H1 (cell line): Measurements from ENCODE around the gene MKNK2. TPM values are rescaled to one million over a fixed set of nuclear protein-coding genes. Genes with fewer than 3 reads are reported as not detected.

Experiments used
- CTCF ChIA-PET: fragments of 300-600 bp; sonication (Branson Sonifier 250); formaldehyde crosslinking; loops from one replicate; lab custom pipeline; 2021; ENCODE audit not compliant: partially characterized antibody; lab: Charles Lee
- POLR2A ChIA-PET: fragments of 300-600 bp; sonication (Branson Sonifier 250); formaldehyde crosslinking; loops from one replicate; lab custom pipeline; 2021; ENCODE audit warnings: inconsistent platforms; ENCODE audit not compliant: partially characterized antibody; lab: Charles Lee
- DNase-seq, 2 experiments: peaks; one replicate each; pipeline versions ENCODE4 v3.0.0 to v3.0.0-alpha.2; 2010 to 2022; ENCODE audit warnings: low spot score in 2 of 2, low read depth in 1 of 2, mixed read lengths in 1 of 2
- FAIRE-seq: peaks from 2 replicates; lab custom pipeline; 2011; peaks lifted over from hg19 to GRCh38; lab: Jason Lieb, UNC
- H2AFZ ChIP-seq: 2 replicates; pipeline ENCODE4 v1.8.1; 2012; ENCODE audit warnings: low read length, inconsistent platforms
- H2AK5ac ChIP-seq: 2 replicates; pipeline ENCODE4 v1.6.1; 2013; ENCODE audit warnings: low read depth, low read length
- H2BK120ac ChIP-seq: replicated peaks from 2 replicates; pipeline ENCODE3; 2013; ENCODE audit warnings: low read depth, low read length, inconsistent platforms
- H2BK12ac ChIP-seq: 2 replicates; pipeline ENCODE4 v1.6.1; 2013; ENCODE audit warnings: low read depth, low read length
- H2BK15ac ChIP-seq: 2 replicates; pipeline ENCODE4 v1.6.1; 2013; ENCODE audit warnings: low read length
- H2BK20ac ChIP-seq: 2 replicates; pipeline ENCODE4 v1.6.1; 2013; ENCODE audit warnings: low read length
- H2BK5ac ChIP-seq: 2 replicates; pipeline ENCODE4 v1.6.1; 2013; ENCODE audit warnings: low read depth, low read length
- H3K14ac ChIP-seq: 2 replicates; pipeline ENCODE4 v1.6.1; 2013; ENCODE audit warnings: inconsistent platforms; ENCODE audit not compliant: insufficient read length
- H3K18ac ChIP-seq: 2 replicates; pipeline ENCODE4 v1.6.1; 2013; ENCODE audit warnings: low read length; ENCODE audit errors: extremely low read depth
- H3K23ac ChIP-seq: 2 replicates; pipeline ENCODE4 v1.6.1; 2013; ENCODE audit warnings: inconsistent platforms; ENCODE audit not compliant: insufficient read length
- H3K23me2 ChIP-seq: 2 replicates; pipeline ENCODE4 v1.6.1; 2013; ENCODE audit warnings: low read depth, low read length
- H3K27ac ChIP-seq: 2 replicates; pipeline ENCODE4 v1.6.1; 2011; ENCODE audit warnings: low read depth, low read length, inconsistent platforms
- H3K27me3 ChIP-seq, 4 experiments: replicated peaks in 1 of 4; 1 replicate in 1 of 4; 2 replicates in 3 of 4; pipeline versions ENCODE4 v1.6.1 to v1.8.1; 2011 to 2013; ENCODE audit warnings: low read length in 3 of 4, mild to moderate bottlenecking in 3 of 4, inconsistent platforms in 2 of 4, mixed read lengths in 2 of 4, moderate library complexity in 1 of 4; ENCODE audit not compliant: control insufficient read depth in 3 of 4, insufficient read depth in 3 of 4; ENCODE audit errors: extremely low read depth in 1 of 4
- H3K36me3 ChIP-seq, 4 experiments: 2 replicates each; pipeline versions ENCODE4 v1.6.1 to v1.8.1; 2011 to 2013; ENCODE audit warnings: mild to moderate bottlenecking in 4 of 4, low read length in 3 of 4, moderate library complexity in 2 of 4, control low read depth in 1 of 4, inconsistent platforms in 1 of 4; ENCODE audit not compliant: insufficient read depth in 4 of 4, control insufficient read depth in 2 of 4
- H3K4ac ChIP-seq: replicated peaks from 2 replicates; pipeline ENCODE3; 2013; ENCODE audit warnings: low read length, low read depth, mixed read lengths, inconsistent platforms; ENCODE audit not compliant: insufficient read length
- H3K4me1 ChIP-seq, 4 experiments: replicated peaks in 1 of 4; 1 replicate in 1 of 4; 2 replicates in 3 of 4; pipeline versions ENCODE4 v1.6.1 to v1.8.1; 2011 to 2013; ENCODE audit warnings: low read length in 3 of 4, inconsistent platforms in 2 of 4, mixed read lengths in 1 of 4; ENCODE audit not compliant: insufficient read depth in 4 of 4, control insufficient read depth in 3 of 4
- H3K4me2 ChIP-seq, 2 experiments: 2 replicates each; pipeline versions ENCODE4 v1.6.1 to v1.8.1; 2011 to 2013; ENCODE audit warnings: low read depth in 2 of 2, low read length in 2 of 2, control low read depth in 1 of 2, inconsistent platforms in 1 of 2, mild to moderate bottlenecking in 1 of 2; ENCODE audit not compliant: insufficient read depth in 1 of 2
- H3K4me3 ChIP-seq, 4 experiments: fragments of 200-600, 300-600 bp in 1 of 4; sonication (generic), shearing (Covaris generic), sonication (Bioruptor Twin) in 1 of 4; 2 replicates each; pipeline versions ENCODE4 v1.5.1 to v1.8.1; 2011 to 2016; ENCODE audit warnings: low read length in 4 of 4, low read depth in 3 of 4, control low read depth in 2 of 4, inconsistent platforms in 2 of 4, mild to moderate bottlenecking in 2 of 4, mixed read lengths in 1 of 4, moderate library complexity in 1 of 4; ENCODE audit not compliant: insufficient read depth in 2 of 4; ENCODE audit errors: extremely low read depth in 1 of 4
- H3K56ac ChIP-seq: replicated peaks from 2 replicates; pipeline ENCODE3; 2013; ENCODE audit warnings: low read depth, mild to moderate bottlenecking, mixed read lengths, low read length, inconsistent platforms; ENCODE audit not compliant: insufficient read length
- H3K79me1 ChIP-seq: 2 replicates; pipeline ENCODE4 v1.6.1; 2013; ENCODE audit warnings: low read depth, low read length, control low read depth
- H3K79me2 ChIP-seq, 2 experiments: 2 replicates each; pipeline versions ENCODE4 v1.6.1 to v1.8.1; 2012 to 2013; ENCODE audit warnings: low read length in 2 of 2, mild to moderate bottlenecking in 2 of 2, inconsistent platforms in 1 of 2; ENCODE audit not compliant: insufficient read depth in 2 of 2, control insufficient read depth in 1 of 2
- H3K9ac ChIP-seq, 4 experiments: replicated peaks in 1 of 4; 1 replicate in 1 of 4; 2 replicates in 3 of 4; pipeline versions ENCODE4 v1.6.1 to v1.8.1; 2011 to 2013; ENCODE audit warnings: low read depth in 3 of 4, low read length in 3 of 4, control low read depth in 2 of 4, mild to moderate bottlenecking in 2 of 4, moderate library complexity in 2 of 4, inconsistent platforms in 1 of 4; ENCODE audit errors: extremely low read depth in 1 of 4
- H3K9me3 ChIP-seq, 2 experiments: 2 replicates each; pipeline versions ENCODE4 v1.6.1 to v1.8.1; 2012 to 2013; ENCODE audit warnings: mild to moderate bottlenecking in 2 of 2, moderate library complexity in 2 of 2, control low read depth in 1 of 2, inconsistent platforms in 1 of 2, low read depth in 1 of 2, low read length in 1 of 2, mixed read lengths in 1 of 2; ENCODE audit not compliant: insufficient read depth in 2 of 2
- H4K20me1 ChIP-seq, 2 experiments: replicated peaks in 1 of 2; 2 replicates each; pipeline versions ENCODE3 to v1.8.1; 2011 to 2013; ENCODE audit warnings: inconsistent platforms in 2 of 2, low read length in 2 of 2, mild to moderate bottlenecking in 1 of 2; ENCODE audit not compliant: insufficient read depth in 2 of 2, control insufficient read depth in 1 of 2
- H4K5ac ChIP-seq: 2 replicates; pipeline ENCODE4 v1.6.1; 2013; ENCODE audit warnings: low read length, low read depth, mixed read lengths, inconsistent platforms; ENCODE audit not compliant: insufficient read length
- H4K8ac ChIP-seq: 2 replicates; pipeline ENCODE4 v1.8.0; 2013; ENCODE audit warnings: mild to moderate bottlenecking, moderate library complexity, low read length, inconsistent platforms; ENCODE audit not compliant: insufficient read depth; ENCODE audit errors: extremely low read depth
- H4K91ac ChIP-seq: replicated peaks from 2 replicates; pipeline ENCODE3; 2013; ENCODE audit warnings: low read length, mixed read lengths, inconsistent platforms; ENCODE audit not compliant: insufficient read length
- CHD1 ChIP-seq: IDR thresholded peaks from 2 replicates; pipeline ENCODE4 v1.6.1; 2012; ENCODE audit warnings: low read depth, low read length, improper control_type of control experiment
- EP300 ChIP-seq, 2 experiments: IDR thresholded peaks; 1 replicate in 1 of 2; 2 replicates in 1 of 2; pipeline ENCODE4 v1.6.1; 2011 to 2012; ENCODE audit warnings: low read depth in 2 of 2, low read length in 2 of 2, mild to moderate bottlenecking in 2 of 2, borderline replicate concordance in 1 of 2, inconsistent platforms in 1 of 2, moderate library complexity in 1 of 2
- FOSL1 ChIP-seq: IDR thresholded peaks from 2 replicates; pipeline ENCODE4 v1.6.1; 2011; ENCODE audit warnings: mild to moderate bottlenecking, low read depth, low read length, moderate library complexity; ENCODE audit not compliant: insufficient read depth
- GTF2F1 ChIP-seq: IDR thresholded peaks from 2 replicates; pipeline ENCODE4 v1.6.1; 2012; ENCODE audit warnings: low read depth, low read length, improper control_type of control experiment, borderline replicate concordance
- HDAC6 ChIP-seq: IDR thresholded peaks from one replicate; pipeline ENCODE4 v1.7.1; 2012; ENCODE audit warnings: low read depth, mild to moderate bottlenecking, inconsistent platforms, low read length, moderate library complexity
- KDM1A ChIP-seq: fragments of 200-600, 300-600 bp; sonication (generic); IDR thresholded peaks from 2 replicates; pipeline ENCODE4 v1.7.1; 2016; ENCODE audit warnings: mild to moderate bottlenecking, low read length, borderline replicate concordance
- KDM4A ChIP-seq: IDR thresholded peaks from one replicate; pipeline ENCODE4 v1.7.1; 2012; ENCODE audit warnings: low read depth, mild to moderate bottlenecking, moderate library complexity, low read length, inconsistent platforms; ENCODE audit not compliant: severe bottlenecking
- MAX ChIP-seq: IDR thresholded peaks from 2 replicates; pipeline ENCODE4 v1.6.1; 2012; ENCODE audit warnings: inconsistent platforms
- PHF8 ChIP-seq: fragments of 200-600 bp; sonication (generic); conservative IDR thresholded peaks from 2 replicates; pipeline ENCODE4 v1.7.1; 2012; ENCODE audit warnings: low read depth, mild to moderate bottlenecking, inconsistent platforms, low read length, moderate library complexity
- POLR2AphosphoS5 ChIP-seq: IDR thresholded peaks from 2 replicates; pipeline ENCODE4 v1.6.1; 2011; ENCODE audit warnings: low read depth, low read length
- RAD21 ChIP-seq, 2 experiments: IDR thresholded peaks in 1 of 2; conservative IDR thresholded peaks in 1 of 2; 2 replicates each; pipeline ENCODE4 v1.6.1; 2011; ENCODE audit warnings: low read depth in 2 of 2, low read length in 2 of 2, improper control_type of control experiment in 1 of 2, inconsistent platforms in 1 of 2, mild to moderate bottlenecking in 1 of 2, moderate library complexity in 1 of 2
- TBP ChIP-seq: IDR thresholded peaks from 2 replicates; pipeline ENCODE4 v1.6.1; 2011; ENCODE audit warnings: low read depth, low read length, improper control_type of control experiment
- WGBS, 2 experiments: shearing (Covaris generic) in 1 of 2; methylation state at CpG; one replicate each; pipeline versions ENCODE4 v1.1.6 to v1.1.7; 2013 to 2015; ENCODE audit warnings: low lambda C conversion rate in 2 of 2, mixed read lengths in 2 of 2, inconsistent platforms in 1 of 2, low coverage in 1 of 2, missing lambda C conversion rate in 1 of 2; ENCODE audit not compliant: insufficient replicate concordance in 2 of 2, insufficient coverage in 1 of 2, insufficient read length in 1 of 2; ENCODE audit errors: extremely low coverage in 1 of 2, missing lambda C conversion rate in 1 of 2; 5-methylcytosine and 5-hydroxymethylcytosine counted together
- polyA plus RNA-seq, 7 experiments: library from polyadenylated mRNA; depleted of rRNA in 3 of 7; stranded (reverse) in 5 of 7; unstranded in 2 of 7; fragments of >200 nt in 5 of 7; fragments of 200-250 nt in 2 of 7; gene quantifications; 1 replicate in 5 of 7; 2 replicates in 1 of 7; 4 replicates in 1 of 7; pipeline versions ENCODE4 v1.2.1 to v1.2.3, GENCODE V29; 2011 to 2013; ENCODE audit warnings: missing spikeins in 2 of 7, mixed read lengths in 2 of 7
- total RNA-seq: library from RNA; stranded (reverse); fragmentation: NEBNext Ultra II Directional; extraction: Animal tissue kit (Norgen Biotek cat#: 25700); gene quantifications from 2 replicates; pipeline ENCODE4 v1.2.1, GENCODE V29; 2021

Gene MKNK2
- total and polyA plus RNA-seq, 2 of the 8 experiments (the other 6 are each of a cell fraction or from before 2014, with no cell fraction given): 163 to 166 TPM

DNA sequence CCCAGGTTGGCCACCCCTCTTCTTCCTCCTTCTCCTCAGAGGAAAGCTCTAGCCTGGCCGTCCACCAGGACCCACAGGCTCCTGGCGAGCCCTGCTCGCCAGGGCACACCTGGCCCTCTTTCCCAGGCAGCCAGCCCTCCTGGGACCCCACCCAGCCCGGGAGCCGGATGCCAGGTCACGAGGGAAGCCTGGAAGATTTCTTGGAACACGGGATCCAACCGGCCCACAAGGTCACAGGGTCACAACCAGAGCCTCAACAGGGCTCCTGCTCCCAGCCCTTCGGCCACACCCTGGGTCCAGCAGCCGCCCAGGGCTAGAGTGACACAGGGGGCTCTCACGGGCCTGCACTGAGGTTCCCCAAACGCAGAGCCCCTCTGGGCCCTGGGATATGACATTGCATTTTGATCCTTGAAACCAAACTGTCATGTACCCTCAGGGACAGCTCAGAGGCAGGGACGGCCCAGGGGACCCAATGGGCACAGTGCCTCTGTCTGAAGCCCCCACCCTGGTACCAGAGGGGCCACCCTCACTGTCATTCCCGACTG is 5.5 kb downstream of the MKNK2 start:
- no peak overlapping the region for H3K56ac ChIP-seq
- no peak overlapping the region for H3K9ac ChIP-seq
- H3K23me2 ChIP-seq: peaks cover 4% of the 10 kb centered on the region; the same call in 1 of the 2 replicates
- H2BK12ac ChIP-seq: no peak overlapping the region
- H3K4me2 ChIP-seq: no peak overlapping the region
- no peak overlapping the region for H2BK120ac ChIP-seq
- H4K8ac ChIP-seq: 0 out of 2 replicates have a peak overlapping the region, but pooled peaks have one; percentile 20
- no peak overlapping the region for H3K23ac ChIP-seq
- WGBS, 2 experiments: 88% methylated on average over 14 of the region's 14 CpGs; no CpG with 5 or more reads in 1 of the 2 experiments
- no peak overlapping the region for H3K18ac ChIP-seq
- no peak overlapping the region for H2BK20ac ChIP-seq
- no peak for FAIRE-seq
- no peak overlapping the region for H3K4ac ChIP-seq
- H3K36me3 ChIP-seq: peaks cover 6 to 25% (median 17%) of the 10 kb centered on the region in 4 experiments
- H3K27me3 ChIP-seq: no peaks in the 10 kb centered on the region
- no peak overlapping the region for H2AFZ ChIP-seq
- no peak overlapping the region for H2BK15ac ChIP-seq
- no peak overlapping the region for H2AK5ac ChIP-seq
- peaks cover 23 to 55% of the 10 kb centered on the region in 2 experiments for H4K20me1 ChIP-seq
- DNase-seq: peak in 1 of 2 experiments; percentile 43
- H3K4me3 ChIP-seq: no peak overlapping the region
- H3K79me1 ChIP-seq: peaks cover 23% of the 10 kb centered on the region
- no peak overlapping the region for H4K5ac ChIP-seq
- no peak overlapping the region for H3K14ac ChIP-seq
- ChIA-PET POLR2A (interaction anchor here (2.1 to 27.5 kb wide), 3 partner anchors 5 to 14 kb away, joined by 7 to 524 read pairs (median 524); partner anchors contain the start of gene MKNK2), CTCF (no interaction called here)
- H2BK5ac ChIP-seq: no peak overlapping the region; the same call in 1 of the 2 replicates
- H4K91ac ChIP-seq: no peak overlapping the region
- H3K79me2 ChIP-seq: peaks cover 9 to 31% of the 10 kb centered on the region in 2 experiments; a peak in 2 of 4 replicates
- no peak overlapping the region; the same call in 1 of the 2 replicates for H3K27ac ChIP-seq
- H3K4me1 ChIP-seq: peaks cover 0 to 31% (median 21%) of the 10 kb centered on the region in 4 experiments; a peak in 5 of 7 replicates
- H3K9me3 ChIP-seq: no peaks in the 10 kb centered on the region
- no peak for TF ChIP-seq KDM1A
- no peak for TF ChIP-seq MAX
- no peak for TF ChIP-seq KDM4A
- no peak for TF ChIP-seq POLR2AphosphoS5
- no peak for TF ChIP-seq TBP
- TF ChIP-seq PHF8: no peak
- TF ChIP-seq HDAC6: no peak
- TF ChIP-seq RAD21 (IDR thresholded peaks at IDR 0.05 in 1 of 2, conservative IDR thresholded peaks at IDR 0.05 in 1 of 2; ENCODE audit: low read depth in 2 of 2, low read length in 2 of 2): no peak
- no peak for TF ChIP-seq GTF2F1
- no peak for TF ChIP-seq FOSL1
- TF ChIP-seq CHD1: no peak
- TF ChIP-seq EP300 (IDR thresholded peaks at IDR 0.05; ENCODE audit: borderline replicate concordance in 1 of 2, low read depth in 2 of 2, low read length in 2 of 2): no peak
